ENCODE results near the gene PTPN13.

DNA sequence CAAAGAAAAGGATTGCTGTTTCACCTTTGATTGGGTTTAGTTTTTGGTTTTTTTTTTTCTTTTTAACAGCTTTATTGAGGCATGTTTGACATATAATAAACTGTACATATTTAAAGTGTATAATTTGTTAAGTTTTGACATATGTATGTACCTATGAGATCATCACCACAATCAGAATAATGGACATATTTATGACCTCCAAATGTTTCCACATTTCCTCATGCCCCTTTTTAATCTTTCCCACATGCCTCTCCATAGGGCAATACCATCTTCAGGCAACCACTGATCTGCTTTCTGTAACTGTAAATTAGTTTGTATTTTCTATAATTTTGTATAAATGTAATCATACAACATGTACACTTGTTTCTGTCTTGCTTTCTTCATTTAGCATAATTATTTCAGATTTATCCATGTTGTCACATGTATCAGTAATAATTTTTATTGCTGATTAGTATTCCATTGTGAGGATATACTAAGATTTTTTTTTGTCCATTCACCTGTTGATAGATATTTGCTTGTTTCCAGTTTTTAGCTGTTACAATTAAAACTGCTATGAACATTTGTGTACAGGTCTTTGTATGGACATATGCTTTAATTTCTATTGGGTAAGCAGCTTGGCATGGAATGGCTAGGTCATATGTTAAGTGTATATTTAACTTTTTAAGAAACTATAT, 33.5 kb downstream of the PTPN13 start:
- TF ChIP-seq CTCF (IDR thresholded peaks at IDR 0.05; ENCODE audit: borderline replicate concordance, extremely low read depth, low read length, poor library complexity, severe bottlenecking) (no peak), EZH2 (IDR thresholded peaks at IDR 0.05; ENCODE audit: borderline replicate concordance, low read depth, low read length, severe bottlenecking) (no peak)
